ENCODE results near the gene YEATS4. TPM values are rescaled to one million over a fixed set of nuclear protein-coding genes. Genes with fewer than 3 reads are reported as not detected.

YEATS4 gene
- total and polyA plus RNA-seq, 9 of the 15 experiments (the other 6 are each of a cell fraction or from before 2014, with no cell fraction given): 25.9 to 92.2 (median 49.2) TPM

DNA sequence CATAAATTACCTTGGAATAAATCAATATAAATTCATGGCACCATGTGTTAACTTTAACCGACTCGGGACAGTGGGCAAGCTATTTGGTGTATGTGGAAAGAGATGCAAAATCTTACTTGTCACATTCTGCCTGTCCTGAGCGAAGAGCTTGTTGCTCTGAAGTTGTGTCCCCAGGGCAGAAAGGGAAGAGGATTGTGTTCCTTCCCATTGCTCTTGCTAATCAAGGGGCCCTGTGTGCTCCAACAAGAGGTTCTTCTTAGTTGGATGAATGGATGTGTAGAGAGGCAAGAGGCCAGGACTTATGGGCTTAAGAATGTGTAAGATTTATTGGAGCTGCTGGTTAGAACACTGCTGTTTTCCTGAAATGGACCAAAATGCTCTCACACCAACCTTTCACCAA is 74.1 kb downstream of the YEATS4 start (continued):
- TF ChIP-seq HOXB6 (CRISPR knock-in tag; IDR thresholded peaks at IDR 0.05; ENCODE audit: borderline replicate concordance) (no peak), CHD4 (IDR thresholded peaks at IDR 0.05; ENCODE audit: insufficient read depth, insufficient replicate concordance, low read depth, low read length, poor library complexity, severe bottlenecking) (no peak), MYBL2 (IDR thresholded peaks at IDR 0.05; ENCODE audit: low read depth) (no peak), MYBL2 (CRISPR knock-in tag; IDR thresholded peaks at IDR 0.05; ENCODE audit: borderline replicate concordance) (no peak), ZNF3 (CRISPR knock-in tag; IDR thresholded peaks at IDR 0.05) (no peak), TCF7L2 (IDR thresholded peaks at IDR 0.05; ENCODE audit: low read depth, low read length) (no peak), ZNF165 (CRISPR knock-in tag; IDR thresholded peaks at IDR 0.05; ENCODE audit: borderline replicate concordance) (no peak), SLC30A9 (CRISPR knock-in tag; IDR thresholded peaks at IDR 0.05) (no peak), HEY1 (CRISPR knock-in tag; IDR thresholded peaks at IDR 0.05; ENCODE audit: borderline replicate concordance) (no peak), ELF1 (tag; IDR thresholded peaks at IDR 0.05) (no peak)
- TF ChIP-seq, protein P1, sequence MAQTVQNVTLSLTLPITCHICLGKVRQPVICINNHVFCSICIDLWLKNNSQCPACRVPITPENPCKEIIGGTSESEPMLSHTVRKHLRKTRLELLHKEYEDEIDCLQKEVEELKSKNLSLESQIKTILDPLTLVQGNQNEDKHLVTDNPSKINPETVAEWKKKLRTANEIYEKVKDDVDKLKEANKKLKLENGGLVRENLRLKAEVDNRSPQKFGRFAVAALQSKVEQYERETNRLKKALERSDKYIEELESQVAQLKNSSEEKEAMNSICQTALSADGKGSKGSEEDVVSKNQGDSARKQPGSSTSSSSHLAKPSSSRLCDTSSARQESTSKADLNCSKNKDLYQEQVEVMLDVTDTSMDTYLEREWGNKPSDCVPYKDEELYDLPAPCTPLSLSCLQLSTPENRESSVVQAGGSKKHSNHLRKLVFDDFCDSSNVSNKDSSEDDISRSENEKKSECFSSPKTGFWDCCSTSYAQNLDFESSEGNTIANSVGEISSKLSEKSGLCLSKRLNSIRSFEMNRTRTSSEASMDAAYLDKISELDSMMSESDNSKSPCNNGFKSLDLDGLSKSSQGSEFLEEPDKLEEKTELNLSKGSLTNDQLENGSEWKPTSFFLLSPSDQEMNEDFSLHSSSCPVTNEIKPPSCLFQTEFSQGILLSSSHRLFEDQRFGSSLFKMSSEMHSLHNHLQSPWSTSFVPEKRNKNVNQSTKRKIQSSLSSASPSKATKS (CRISPR knock-in tag; IDR thresholded peaks at IDR 0.05): no peak
- TF ChIP-seq, protein P2, sequence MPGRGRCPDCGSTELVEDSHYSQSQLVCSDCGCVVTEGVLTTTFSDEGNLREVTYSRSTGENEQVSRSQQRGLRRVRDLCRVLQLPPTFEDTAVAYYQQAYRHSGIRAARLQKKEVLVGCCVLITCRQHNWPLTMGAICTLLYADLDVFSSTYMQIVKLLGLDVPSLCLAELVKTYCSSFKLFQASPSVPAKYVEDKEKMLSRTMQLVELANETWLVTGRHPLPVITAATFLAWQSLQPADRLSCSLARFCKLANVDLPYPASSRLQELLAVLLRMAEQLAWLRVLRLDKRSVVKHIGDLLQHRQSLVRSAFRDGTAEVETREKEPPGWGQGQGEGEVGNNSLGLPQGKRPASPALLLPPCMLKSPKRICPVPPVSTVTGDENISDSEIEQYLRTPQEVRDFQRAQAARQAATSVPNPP (IDR thresholded peaks at IDR 0.05; ENCODE audit: borderline replicate concordance, insufficient read depth, insufficient read length): no peak
- TF ChIP-seq, protein P3, sequence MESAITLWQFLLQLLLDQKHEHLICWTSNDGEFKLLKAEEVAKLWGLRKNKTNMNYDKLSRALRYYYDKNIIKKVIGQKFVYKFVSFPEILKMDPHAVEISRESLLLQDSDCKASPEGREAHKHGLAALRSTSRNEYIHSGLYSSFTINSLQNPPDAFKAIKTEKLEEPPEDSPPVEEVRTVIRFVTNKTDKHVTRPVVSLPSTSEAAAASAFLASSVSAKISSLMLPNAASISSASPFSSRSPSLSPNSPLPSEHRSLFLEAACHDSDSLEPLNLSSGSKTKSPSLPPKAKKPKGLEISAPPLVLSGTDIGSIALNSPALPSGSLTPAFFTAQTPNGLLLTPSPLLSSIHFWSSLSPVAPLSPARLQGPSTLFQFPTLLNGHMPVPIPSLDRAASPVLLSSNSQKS (CRISPR knock-in tag; IDR thresholded peaks at IDR 0.05): no peak
